Astrocyte (in vitro differentiated cells and primary cell): ENCODE data around the gene RRP9. TPM values are rescaled to one million over a fixed set of nuclear protein-coding genes. Genes with fewer than 3 reads are reported as not detected.

Source experiments
- DNase-seq: peaks from one replicate; pipeline ENCODE4 v3.0.0-alpha.2; 2010; ENCODE audit warnings: low read depth
- FAIRE-seq: peaks from 2 replicates; lab custom pipeline; 2011; peaks lifted over from hg19 to GRCh38; lab: Jason Lieb, UNC
- H2AFZ ChIP-seq: 2 replicates; pipeline ENCODE4 v1.6.0; 2012; ENCODE audit warnings: low read depth, low read length, inconsistent platforms
- H3K27ac ChIP-seq: 2 replicates; pipeline ENCODE4 v1.5.1; 2011; ENCODE audit warnings: low read depth, low read length, inconsistent platforms
- H3K27me3 ChIP-seq: 2 replicates; pipeline ENCODE4 v1.6.0; 2011; ENCODE audit warnings: low read length, inconsistent platforms; ENCODE audit not compliant: insufficient read depth
- H3K36me3 ChIP-seq: 2 replicates; pipeline ENCODE4 v1.5.1; 2011; ENCODE audit warnings: low read length, inconsistent platforms; ENCODE audit not compliant: insufficient read depth
- H3K4me1 ChIP-seq: 2 replicates; pipeline ENCODE4 v1.5.1; 2011; ENCODE audit warnings: low read length, inconsistent platforms; ENCODE audit not compliant: insufficient read depth
- H3K4me2 ChIP-seq: 2 replicates; pipeline ENCODE4 v1.6.0; 2012; ENCODE audit warnings: low read length, inconsistent platforms
- H3K4me3 ChIP-seq: 2 replicates; pipeline ENCODE4 v1.5.1; 2011; ENCODE audit warnings: low read depth, mild to moderate bottlenecking, low read length, inconsistent platforms; ENCODE audit not compliant: insufficient read depth
- H3K79me2 ChIP-seq: 2 replicates; pipeline ENCODE4 v1.6.0; 2012; ENCODE audit warnings: mild to moderate bottlenecking, low read length, inconsistent platforms; ENCODE audit not compliant: insufficient read depth
- H3K9ac ChIP-seq: 2 replicates; pipeline ENCODE4 v1.6.0; 2012; ENCODE audit warnings: mild to moderate bottlenecking, low read length, inconsistent platforms
- H3K9me3 ChIP-seq: 2 replicates; pipeline ENCODE4 v1.5.1; 2012; ENCODE audit warnings: low read depth, mild to moderate bottlenecking, low read length, inconsistent platforms; ENCODE audit not compliant: insufficient read depth
- H4K20me1 ChIP-seq: 2 replicates; pipeline ENCODE4 v1.6.0; 2012; ENCODE audit warnings: low read length, inconsistent platforms; ENCODE audit not compliant: insufficient read depth
- H3K27ac Mint-ChIP-seq: one replicate; pipeline ENCODE4 v1.8.0; 2021; ENCODE audit warnings: mild to moderate bottlenecking, mixed read lengths; ENCODE audit not compliant: unreplicated experiment
- H3K27me3 Mint-ChIP-seq: one replicate; pipeline ENCODE4 v1.8.0; 2021; ENCODE audit warnings: low read depth, mixed read lengths; ENCODE audit not compliant: unreplicated experiment
- H3K36me3 Mint-ChIP-seq: one replicate; pipeline ENCODE4 v1.8.0; 2021; ENCODE audit warnings: low read depth, mixed read lengths; ENCODE audit not compliant: unreplicated experiment
- H3K4me1 Mint-ChIP-seq: one replicate; pipeline ENCODE4 v1.8.0; 2021; ENCODE audit warnings: low read depth, mixed read lengths; ENCODE audit not compliant: unreplicated experiment
- H3K4me3 Mint-ChIP-seq: one replicate; pipeline ENCODE4 v1.8.0; 2021; ENCODE audit warnings: mild to moderate bottlenecking, moderate library complexity, mixed read lengths; ENCODE audit not compliant: unreplicated experiment
- H3K9me3 Mint-ChIP-seq: one replicate; pipeline ENCODE4 v1.8.0; 2021; ENCODE audit warnings: mild to moderate bottlenecking, mixed read lengths; ENCODE audit not compliant: unreplicated experiment
- EZH2 ChIP-seq: IDR thresholded peaks from 2 replicates; pipeline ENCODE4 v1.6.1; 2012; ENCODE audit warnings: mild to moderate bottlenecking, low read length, inconsistent platforms; ENCODE audit not compliant: insufficient read depth
- total RNA-seq: library from RNA; stranded (reverse); gene quantifications from 2 replicates; pipeline ENCODE4 v1.2.1, GENCODE V29; 2021
- TF ChIP-seq, protein P1 (sequence below): IDR thresholded peaks from 2 replicates; pipeline ENCODE4 v1.5.1; 2011; ENCODE audit warnings: low read depth, mild to moderate bottlenecking, inconsistent platforms, low read length, moderate library complexity; ENCODE audit not compliant: insufficient read depth

The RRP9 gene
- total RNA-seq, 1 donor from 2014 or later, result 22.9 TPM

DNA sequence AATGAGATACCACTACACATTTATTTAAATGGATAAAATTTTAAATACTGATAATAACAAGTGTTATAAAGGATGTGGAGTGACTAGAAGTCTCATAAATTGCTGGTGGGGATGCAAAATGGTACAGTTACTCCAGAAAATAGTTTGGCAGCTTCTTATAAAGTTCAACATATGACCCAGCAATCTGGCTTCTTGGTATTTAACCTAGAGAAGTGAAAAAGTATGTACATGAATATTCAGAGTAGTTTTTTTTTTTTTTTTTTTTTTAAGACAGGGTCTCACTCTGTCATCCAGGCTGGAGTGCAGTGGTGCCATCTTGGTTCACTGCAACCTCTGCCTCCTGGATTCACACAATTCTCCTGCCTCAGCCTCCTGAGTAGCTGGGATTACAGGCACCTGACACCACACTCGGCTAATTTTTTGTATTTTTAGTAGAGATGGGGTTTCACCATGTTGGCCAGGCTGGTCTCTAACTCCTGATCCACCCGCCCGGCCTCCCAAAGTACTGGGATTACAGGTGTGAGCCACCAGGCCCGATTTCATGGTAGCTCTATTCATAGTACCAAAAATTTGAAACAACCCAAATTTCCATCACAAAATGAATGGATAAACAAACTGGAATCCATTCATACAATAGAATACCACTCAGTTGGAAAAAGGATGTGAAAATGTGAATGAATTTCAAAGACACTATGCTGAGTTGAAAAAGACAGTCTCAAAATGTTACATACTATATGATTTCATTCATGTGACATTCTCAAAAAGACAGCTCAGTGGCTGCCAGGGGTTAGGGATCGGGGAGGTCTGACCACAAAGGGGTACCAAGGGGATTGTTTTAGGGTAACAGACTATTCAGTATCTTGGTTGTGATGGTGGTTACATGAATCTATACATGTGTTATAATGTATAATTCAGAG is 14.4 kb downstream of the RRP9 start:
- Mint-ChIP-seq H3K27ac (no peak overlapping the region), H3K36me3 (peaks cover 13% of the 10 kb centered on the region), H3K4me1 (no peaks in the 10 kb centered on the region), H3K4me3 (no peak overlapping the region), H3K9me3 (no peaks in the 10 kb centered on the region), H3K27me3 (no peaks in the 10 kb centered on the region)
- no peak overlapping the region for H3K9ac ChIP-seq
- FAIRE-seq, result no peak
- no peaks in the 10 kb centered on the region for H3K79me2 ChIP-seq
- no peak overlapping the region for H3K27ac ChIP-seq
- H3K9me3 ChIP-seq, result no peaks in the 10 kb centered on the region
- H3K4me1 ChIP-seq, result no peaks in the 10 kb centered on the region
- no peaks in the 10 kb centered on the region for H3K36me3 ChIP-seq
- no peak for DNase-seq
- H2AFZ ChIP-seq, result no peak overlapping the region
- no peak overlapping the region for H3K4me2 ChIP-seq
- H3K4me3 ChIP-seq, result no peak overlapping the region
- no peaks in the 10 kb centered on the region for H4K20me1 ChIP-seq
- no peaks in the 10 kb centered on the region for H3K27me3 ChIP-seq
- TF ChIP-seq EZH2, result no peak
- TF ChIP-seq, protein P1, sequence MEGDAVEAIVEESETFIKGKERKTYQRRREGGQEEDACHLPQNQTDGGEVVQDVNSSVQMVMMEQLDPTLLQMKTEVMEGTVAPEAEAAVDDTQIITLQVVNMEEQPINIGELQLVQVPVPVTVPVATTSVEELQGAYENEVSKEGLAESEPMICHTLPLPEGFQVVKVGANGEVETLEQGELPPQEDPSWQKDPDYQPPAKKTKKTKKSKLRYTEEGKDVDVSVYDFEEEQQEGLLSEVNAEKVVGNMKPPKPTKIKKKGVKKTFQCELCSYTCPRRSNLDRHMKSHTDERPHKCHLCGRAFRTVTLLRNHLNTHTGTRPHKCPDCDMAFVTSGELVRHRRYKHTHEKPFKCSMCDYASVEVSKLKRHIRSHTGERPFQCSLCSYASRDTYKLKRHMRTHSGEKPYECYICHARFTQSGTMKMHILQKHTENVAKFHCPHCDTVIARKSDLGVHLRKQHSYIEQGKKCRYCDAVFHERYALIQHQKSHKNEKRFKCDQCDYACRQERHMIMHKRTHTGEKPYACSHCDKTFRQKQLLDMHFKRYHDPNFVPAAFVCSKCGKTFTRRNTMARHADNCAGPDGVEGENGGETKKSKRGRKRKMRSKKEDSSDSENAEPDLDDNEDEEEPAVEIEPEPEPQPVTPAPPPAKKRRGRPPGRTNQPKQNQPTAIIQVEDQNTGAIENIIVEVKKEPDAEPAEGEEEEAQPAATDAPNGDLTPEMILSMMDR, result no peak

DNA sequence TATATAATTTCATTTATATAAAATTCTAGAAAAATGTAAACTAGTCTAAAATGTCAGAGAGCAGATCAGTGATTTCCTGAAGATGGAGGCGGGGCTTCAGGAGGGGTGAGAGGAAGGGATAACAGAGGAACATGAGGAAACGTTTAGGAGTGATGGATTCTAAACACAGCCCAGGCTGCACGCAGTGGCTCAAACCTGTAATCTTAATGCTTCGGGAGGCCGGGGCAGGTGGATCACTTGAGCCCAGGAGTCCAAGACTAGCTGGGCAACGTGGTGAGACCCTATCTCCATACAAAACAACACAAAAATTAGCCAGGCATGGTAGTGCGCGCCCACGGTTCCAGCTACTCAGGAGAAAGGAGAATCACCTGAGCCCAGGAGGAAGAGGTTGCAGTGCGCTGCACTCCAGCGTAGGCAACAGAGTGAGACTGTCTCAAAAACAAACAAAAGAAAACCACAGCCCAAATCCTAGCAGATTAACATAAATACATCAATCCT is 20.6 kb downstream of the RRP9 start:
- Mint-ChIP-seq H3K27ac (no peak overlapping the region), H3K4me1 (no peaks in the 10 kb centered on the region), H3K9me3 (no peaks in the 10 kb centered on the region), H3K4me3 (no peak overlapping the region), H3K36me3 (no peaks in the 10 kb centered on the region), H3K27me3 (no peaks in the 10 kb centered on the region)
- TF ChIP-seq, protein P1, result no peak
- no peak for TF ChIP-seq EZH2
- H3K79me2 ChIP-seq, result no peaks in the 10 kb centered on the region
- no peak for FAIRE-seq
- DNase-seq, result no peak
- H3K4me2 ChIP-seq, result no peak overlapping the region
- H4K20me1 ChIP-seq, result no peaks in the 10 kb centered on the region
- H3K4me3 ChIP-seq, result no peak overlapping the region
- no peak overlapping the region for H3K9ac ChIP-seq
- H3K27ac ChIP-seq, result no peak overlapping the region
- H3K36me3 ChIP-seq, result no peaks in the 10 kb centered on the region
- H3K27me3 ChIP-seq, result no peaks in the 10 kb centered on the region
- no peaks in the 10 kb centered on the region for H3K4me1 ChIP-seq
- H2AFZ ChIP-seq, result no peak overlapping the region
- H3K9me3 ChIP-seq, result no peaks in the 10 kb centered on the region

DNA sequence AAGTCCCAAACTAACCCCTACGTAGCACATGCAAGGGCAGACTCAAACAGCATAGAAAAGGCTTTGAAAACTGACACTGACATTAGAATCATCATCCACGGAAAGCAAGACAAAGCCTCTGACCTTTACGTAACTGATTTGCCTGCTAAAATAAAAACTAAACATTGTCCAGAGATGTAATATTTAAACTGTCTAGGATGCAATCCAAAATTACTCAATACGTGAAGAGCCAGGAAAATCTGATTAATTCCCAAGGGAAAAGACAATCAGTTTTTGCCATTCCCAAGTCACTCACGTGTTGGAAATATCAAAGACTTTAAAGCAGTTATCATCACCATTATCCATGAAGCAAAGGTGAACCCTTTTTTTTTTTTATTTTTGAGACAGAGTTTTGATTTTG is 25.3 kb downstream of the RRP9 start:
- TF ChIP-seq EZH2, result no peak
- TF ChIP-seq, protein P1, result no peak
- no peaks in the 10 kb centered on the region for H3K36me3 ChIP-seq
- no peak overlapping the region for H2AFZ ChIP-seq
- no peaks in the 10 kb centered on the region for H3K27me3 ChIP-seq
- H3K27me3 Mint-ChIP-seq, result no peaks in the 10 kb centered on the region
- H3K9ac ChIP-seq, result no peak overlapping the region
- H3K4me2 ChIP-seq, result no peak overlapping the region
- FAIRE-seq (no peak), DNase-seq (no peak)
- H3K79me2 ChIP-seq, result no peaks in the 10 kb centered on the region
- H3K4me3 ChIP-seq, result no peak overlapping the region
- no peaks in the 10 kb centered on the region for H4K20me1 ChIP-seq
- H3K4me1 Mint-ChIP-seq, result no peaks in the 10 kb centered on the region
- H3K9me3 ChIP-seq, result no peaks in the 10 kb centered on the region
- no peak overlapping the region for H3K4me3 Mint-ChIP-seq
- H3K9me3 Mint-ChIP-seq, result no peaks in the 10 kb centered on the region
- no peaks in the 10 kb centered on the region for H3K36me3 Mint-ChIP-seq
- H3K4me1 ChIP-seq, result no peaks in the 10 kb centered on the region
- no peak overlapping the region for H3K27ac ChIP-seq
- no peak overlapping the region for H3K27ac Mint-ChIP-seq
